GM19023 (cell line): Measurements from ENCODE around the gene RAI14.

ENCODE experiments used
- ATAC-seq: cut with Tn5 transposase; IDR thresholded peaks from one replicate; pipeline ENCODE4 v1.9.1; 2021; ENCODE audit warnings: mild to moderate bottlenecking, moderate library complexity; ENCODE audit not compliant: unreplicated experiment

Gene RAI14

GRCh38 chr5:34844106-34844505 lies 188.0 kb downstream of the RAI14 start:
- ATAC-seq = no peak

- ATAC-seq = no peak
Observed at GRCh38 chr5:34844999-34845398, 188.9 kb downstream of the RAI14 start.

- ATAC-seq = no peak
Observed at GRCh38 chr5:34847056-34847455, 190.9 kb downstream of the RAI14 start.

- ATAC-seq = no peak
Observed at GRCh38 chr5:34847552-34847951, 191.4 kb downstream of the RAI14 start.

- no peak for ATAC-seq
Observed at GRCh38 chr5:34848230-34848629, 192.1 kb downstream of the RAI14 start.

- ATAC-seq = no peak
Observed at GRCh38 chr5:34849253-34849652, 193.1 kb downstream of the RAI14 start.

- ATAC-seq = peak; percentile 92
Observed at GRCh38 chr5:34854459-34855174, 198.5 kb downstream of the RAI14 start.

GRCh38 chr5:34857161-34857560 lies 201.0 kb downstream of the RAI14 start:
- ATAC-seq = no peak

GRCh38 chr5:34857894-34858293 lies 201.8 kb downstream of the RAI14 start:
- no peak for ATAC-seq

- ATAC-seq = no peak
Observed at GRCh38 chr5:34858790-34859189, 202.7 kb downstream of the RAI14 start.

GRCh38 chr5:34859253-34859652 lies 203.1 kb downstream of the RAI14 start:
- no peak for ATAC-seq

- no peak for ATAC-seq
Observed at GRCh38 chr5:34863946-34864345, 207.8 kb downstream of the RAI14 start.

- no peak for ATAC-seq
Observed at GRCh38 chr5:34865091-34865490, 209.0 kb downstream of the RAI14 start.

GRCh38 chr5:34866989-34867471 lies 210.9 kb downstream of the RAI14 start:
- no peak for ATAC-seq

- ATAC-seq = no peak
Observed at GRCh38 chr5:34867660-34868059, 211.5 kb downstream of the RAI14 start.

GRCh38 chr5:34868791-34869190 lies 212.7 kb downstream of the RAI14 start:
- no peak for ATAC-seq

GRCh38 chr5:34869256-34869655 lies 213.1 kb downstream of the RAI14 start:
- no peak for ATAC-seq

GRCh38 chr5:34870382-34870781 lies 214.3 kb downstream of the RAI14 start:
- no peak for ATAC-seq

- no peak for ATAC-seq
Observed at GRCh38 chr5:34876275-34876674, 220.1 kb downstream of the RAI14 start.

- no peak for ATAC-seq
Observed at GRCh38 chr5:34881246-34881645, 225.1 kb downstream of the RAI14 start.
